IPS-15b (cell line): ENCODE measurements around the gene GRAP2.

Source experiments
- H3K27me3 ChIP-seq: one replicate; pipeline ENCODE4 v1.6.1; 2013; ENCODE audit warnings: low read length; ENCODE audit not compliant: control insufficient read depth, insufficient read depth
- H3K36me3 ChIP-seq: one replicate; pipeline ENCODE4 v1.6.1; 2013; ENCODE audit warnings: low read length; ENCODE audit not compliant: control insufficient read depth, insufficient read depth
- H3K4me1 ChIP-seq: one replicate; pipeline ENCODE4 v1.6.1; 2013; ENCODE audit warnings: mild to moderate bottlenecking, low read length; ENCODE audit not compliant: control insufficient read depth, insufficient read depth
- H3K4me3 ChIP-seq: one replicate; pipeline ENCODE4 v1.5.1; 2013; ENCODE audit warnings: low read depth, low read length
- H3K9ac ChIP-seq: one replicate; pipeline ENCODE4 v1.6.1; 2013; ENCODE audit warnings: low read depth, mild to moderate bottlenecking, low read length
- H3K9me3 ChIP-seq: one replicate; pipeline ENCODE4 v1.6.1; 2013; ENCODE audit warnings: mild to moderate bottlenecking, low read length; ENCODE audit not compliant: control insufficient read depth, insufficient read depth

Gene GRAP2

DNA sequence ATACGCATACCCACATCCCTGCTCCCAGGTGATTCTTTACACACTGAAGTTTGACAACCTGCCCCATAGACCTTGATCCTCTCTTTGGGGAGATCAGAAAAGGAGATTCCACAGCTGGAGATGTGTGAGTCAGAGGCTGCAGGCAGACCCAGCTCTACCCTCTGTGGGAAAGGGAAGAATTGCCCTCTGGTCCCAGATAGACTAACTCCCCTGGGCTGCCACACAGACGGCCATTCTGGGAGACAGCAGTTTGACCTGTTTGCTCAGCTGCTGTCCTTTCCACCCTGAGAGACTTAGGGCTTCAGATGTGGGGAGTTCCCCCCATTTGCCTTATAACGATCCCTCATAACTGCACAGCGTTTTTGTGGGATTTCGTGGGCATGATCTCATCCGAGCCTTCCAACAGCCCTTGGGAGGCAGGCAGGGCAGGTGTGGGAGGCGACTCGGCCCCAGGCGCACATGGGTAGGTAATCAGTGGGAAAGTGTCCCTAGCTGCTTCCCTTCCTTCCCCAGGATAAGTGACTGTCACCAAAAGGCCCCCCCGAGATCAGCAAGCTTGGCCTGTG lies 107.9 kb downstream of the GRAP2 start:
- Histone ChIP-seq H3K4me3 (no peak overlapping the region), H3K4me1 (peaks cover 23% of the 10 kb centered on the region), H3K36me3 (no peaks in the 10 kb centered on the region), H3K9ac (no peak overlapping the region), H3K27me3 (no peaks in the 10 kb centered on the region), H3K9me3 (no peaks in the 10 kb centered on the region)

DNA sequence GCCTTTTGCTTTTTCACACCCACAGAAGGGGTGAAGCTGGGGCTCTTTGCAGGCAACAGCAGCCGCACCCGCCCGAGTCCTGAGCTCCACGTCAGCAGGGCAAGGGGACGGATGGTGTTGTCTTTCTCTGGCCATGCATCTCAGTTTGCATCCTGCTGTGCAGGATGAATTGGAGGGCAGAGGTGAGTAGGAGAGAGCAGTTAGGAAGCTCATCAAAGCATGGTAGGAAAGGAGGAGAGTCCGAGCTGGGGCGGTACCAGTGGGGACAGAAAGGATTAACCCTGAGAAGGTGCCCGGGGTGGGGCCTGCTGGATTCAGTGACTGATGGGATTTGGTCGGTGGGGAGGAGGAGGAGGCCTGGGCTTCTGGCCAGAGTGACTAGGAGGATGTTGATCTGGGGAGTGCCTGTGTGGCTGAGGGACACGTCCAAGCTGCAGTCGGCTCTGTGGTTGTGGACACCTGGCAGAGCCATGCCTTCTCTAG lies 108.4 kb downstream of the GRAP2 start:
- Histone ChIP-seq H3K27me3 (no peaks in the 10 kb centered on the region), H3K9me3 (no peaks in the 10 kb centered on the region), H3K4me1 (peaks cover 23% of the 10 kb centered on the region), H3K36me3 (no peaks in the 10 kb centered on the region), H3K4me3 (peak overlapping the region; percentile 38), H3K9ac (no peak overlapping the region)

DNA sequence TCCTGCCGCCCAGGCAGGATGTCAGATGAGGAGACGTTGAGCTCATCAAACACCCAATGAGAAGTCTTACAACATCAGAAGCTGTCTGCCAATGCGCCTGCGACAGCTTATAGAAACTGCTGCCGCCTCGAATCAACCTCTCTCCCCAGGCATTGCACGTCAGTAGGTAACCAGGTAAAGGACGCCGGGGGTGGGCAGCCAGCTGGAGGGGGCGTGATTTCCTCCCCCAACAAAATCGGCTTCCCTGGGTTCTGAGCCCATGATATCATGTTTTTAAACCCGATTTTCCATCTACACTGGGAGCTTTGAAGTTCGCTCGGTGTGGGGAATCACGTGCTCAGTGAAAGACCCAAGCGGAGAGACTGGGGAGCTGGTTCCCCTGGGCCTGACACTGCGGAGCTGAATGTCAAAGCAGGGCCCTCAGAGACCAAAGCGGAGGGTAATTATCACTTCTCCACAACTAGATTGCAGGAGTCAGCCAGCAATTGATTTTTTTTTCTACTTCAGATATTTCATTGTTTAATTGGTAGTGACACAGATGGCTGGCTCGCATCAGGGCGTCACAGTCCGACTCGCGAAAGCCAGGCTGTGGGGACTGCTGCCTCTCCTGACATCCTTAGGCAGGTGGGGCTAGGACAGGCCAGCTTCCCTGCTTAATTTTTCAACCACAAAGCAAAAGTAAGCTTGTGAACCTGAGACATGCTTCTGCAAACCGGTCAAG lies 109.2 kb downstream of the GRAP2 start:
- no peak overlapping the region for H3K9ac ChIP-seq
- no peaks in the 10 kb centered on the region for H3K27me3 ChIP-seq
- no peaks in the 10 kb centered on the region for H3K36me3 ChIP-seq
- peak overlapping the region; percentile 38 for H3K4me3 ChIP-seq
- peaks cover 23% of the 10 kb centered on the region for H3K4me1 ChIP-seq
- no peaks in the 10 kb centered on the region for H3K9me3 ChIP-seq

DNA sequence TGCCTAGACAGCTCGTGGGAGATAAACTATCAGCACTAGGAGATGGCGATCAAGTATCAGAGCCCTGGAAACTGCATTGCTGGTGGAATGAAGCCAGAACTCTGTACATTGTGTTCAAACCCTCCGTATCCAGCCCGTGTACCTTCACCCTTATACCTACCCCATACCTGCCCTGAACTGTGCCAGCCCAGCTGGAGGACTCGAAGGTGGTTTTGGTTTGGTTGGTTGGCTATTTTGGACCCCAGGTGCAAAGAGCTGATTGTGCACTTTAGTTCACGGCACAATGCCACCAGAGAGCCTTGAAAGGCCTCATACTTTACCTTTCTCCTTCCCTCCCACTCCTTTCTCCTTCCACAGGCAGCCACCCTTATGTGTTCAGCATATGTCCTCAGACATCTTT lies 109.9 kb downstream of the GRAP2 start:
- Histone ChIP-seq H3K9me3 (no peaks in the 10 kb centered on the region), H3K9ac (no peak overlapping the region), H3K4me3 (no peak overlapping the region), H3K4me1 (peaks cover 23% of the 10 kb centered on the region), H3K27me3 (no peaks in the 10 kb centered on the region), H3K36me3 (no peaks in the 10 kb centered on the region)

DNA sequence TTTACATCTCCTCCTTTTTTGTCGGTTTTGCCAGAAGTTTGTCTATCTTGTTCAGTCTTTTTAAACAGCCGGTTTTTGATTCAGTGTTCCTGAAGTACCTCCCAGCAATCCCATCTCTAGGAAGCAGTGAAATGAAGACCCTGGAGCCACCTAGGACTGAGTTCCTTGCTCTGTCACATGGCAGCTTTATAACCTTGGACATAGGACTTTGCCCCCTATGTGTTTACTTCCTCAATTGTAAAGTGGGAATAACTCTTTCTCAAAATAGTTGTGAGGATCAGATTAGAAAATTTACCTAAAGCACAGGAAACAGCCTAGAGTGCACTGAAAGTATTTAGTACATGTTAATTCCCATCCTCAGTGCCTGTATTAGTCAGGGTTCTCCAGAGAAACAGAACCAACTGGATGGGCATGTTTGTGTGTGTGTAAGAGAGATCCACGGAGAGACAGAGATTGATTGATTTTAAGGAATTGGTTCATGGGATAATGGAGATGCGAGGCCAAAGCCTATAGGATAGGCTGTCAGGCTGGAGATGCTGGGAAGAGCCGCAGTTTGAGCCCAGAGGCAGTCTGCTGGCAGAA lies 113.9 kb downstream of the GRAP2 start:
- Histone ChIP-seq H3K27me3 (no peaks in the 10 kb centered on the region), H3K4me1 (peaks cover 8% of the 10 kb centered on the region), H3K9ac (no peak overlapping the region)

DNA sequence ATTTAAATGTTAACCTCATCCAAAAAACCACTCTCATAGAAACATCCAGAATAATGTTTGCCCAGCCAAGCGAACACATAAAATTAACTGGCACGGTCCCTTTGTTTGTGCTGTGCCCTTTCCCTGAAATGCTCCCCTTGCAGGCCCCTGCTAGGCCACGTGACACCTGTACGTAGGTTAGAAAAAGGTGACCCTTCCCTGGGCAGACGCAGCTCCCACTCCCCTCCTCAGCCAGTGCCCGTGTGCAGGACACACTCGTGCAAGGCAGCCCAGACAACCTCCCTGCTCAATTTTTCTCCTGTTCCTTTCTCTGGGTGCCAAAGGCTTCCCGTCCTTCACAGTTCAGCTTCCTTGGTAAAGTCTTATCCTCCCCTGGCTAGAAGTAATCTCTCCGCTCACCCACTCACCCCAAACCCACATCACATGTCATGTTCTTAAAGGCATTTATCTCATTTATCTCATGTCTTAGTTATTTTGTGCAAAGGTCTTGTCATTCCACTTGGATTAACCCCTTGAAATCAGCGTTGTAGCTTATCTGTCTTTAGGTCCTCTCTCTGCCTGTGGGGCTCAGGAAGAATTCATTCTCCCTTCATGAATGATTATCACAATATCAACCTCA lies 114.6 kb downstream of the GRAP2 start:
- peaks cover under 1% of the 10 kb centered on the region for H3K36me3 ChIP-seq
- H3K27me3 ChIP-seq: no peaks in the 10 kb centered on the region
- H3K4me1 ChIP-seq: peaks cover 1% of the 10 kb centered on the region
- H3K9ac ChIP-seq: peak overlapping the region; percentile 43
- H3K4me3 ChIP-seq: no peak overlapping the region
- H3K9me3 ChIP-seq: no peaks in the 10 kb centered on the region

More for the DNA sequence above, 113.9 kb downstream of the GRAP2 start:
- Histone ChIP-seq H3K36me3 (no peaks in the 10 kb centered on the region), H3K4me3 (no peak overlapping the region), H3K9me3 (no peaks in the 10 kb centered on the region)

DNA sequence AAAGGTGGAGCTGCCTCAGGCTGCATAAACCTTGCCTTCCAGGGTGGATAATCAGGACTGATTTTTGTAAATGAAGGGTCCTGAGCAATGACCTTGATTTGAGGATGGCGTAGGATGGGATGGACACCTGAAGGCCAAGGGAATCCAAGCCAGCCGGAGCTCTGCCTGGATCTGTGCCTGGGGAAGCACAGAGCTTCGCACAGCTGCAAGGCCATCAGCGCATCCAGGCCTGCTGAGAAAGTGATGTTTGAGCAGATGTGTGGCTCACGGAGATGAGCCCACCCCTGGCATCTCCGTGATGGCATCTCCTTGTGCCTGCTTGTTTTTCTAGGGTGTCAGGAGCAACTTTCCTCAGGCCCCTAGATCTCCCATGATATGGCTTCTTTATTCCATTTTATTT lies 117.2 kb downstream of the GRAP2 start:
- Histone ChIP-seq H3K9me3 (no peaks in the 10 kb centered on the region), H3K4me3 (no peak overlapping the region), H3K9ac (no peak overlapping the region), H3K4me1 (no peaks in the 10 kb centered on the region), H3K36me3 (peaks cover 11% of the 10 kb centered on the region), H3K27me3 (no peaks in the 10 kb centered on the region)

DNA sequence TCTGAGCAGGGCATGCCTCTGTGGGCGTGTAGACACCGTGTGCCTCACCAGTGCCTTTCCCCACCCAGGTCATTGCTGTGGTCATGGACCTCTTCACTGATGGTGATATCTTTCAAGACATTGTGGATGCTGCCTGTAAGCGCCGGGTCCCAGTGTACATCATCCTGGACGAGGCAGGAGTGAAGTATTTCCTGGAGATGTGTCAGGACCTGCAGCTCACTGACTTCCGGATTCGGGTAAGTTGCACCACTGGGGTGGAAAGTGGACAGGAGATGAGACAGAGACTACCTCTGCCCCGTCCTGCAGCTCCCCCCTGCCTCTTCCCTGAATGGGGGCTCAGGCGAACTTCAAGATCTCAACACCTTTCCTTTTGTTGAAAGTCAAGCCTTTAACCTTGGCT lies 118.2 kb downstream of the GRAP2 start:
- H3K4me3 ChIP-seq: no peak overlapping the region
- H3K36me3 ChIP-seq: peaks cover 13% of the 10 kb centered on the region
- no peaks in the 10 kb centered on the region for H3K9me3 ChIP-seq
- H3K27me3 ChIP-seq: no peaks in the 10 kb centered on the region
- H3K4me1 ChIP-seq: no peaks in the 10 kb centered on the region
- H3K9ac ChIP-seq: no peak overlapping the region

DNA sequence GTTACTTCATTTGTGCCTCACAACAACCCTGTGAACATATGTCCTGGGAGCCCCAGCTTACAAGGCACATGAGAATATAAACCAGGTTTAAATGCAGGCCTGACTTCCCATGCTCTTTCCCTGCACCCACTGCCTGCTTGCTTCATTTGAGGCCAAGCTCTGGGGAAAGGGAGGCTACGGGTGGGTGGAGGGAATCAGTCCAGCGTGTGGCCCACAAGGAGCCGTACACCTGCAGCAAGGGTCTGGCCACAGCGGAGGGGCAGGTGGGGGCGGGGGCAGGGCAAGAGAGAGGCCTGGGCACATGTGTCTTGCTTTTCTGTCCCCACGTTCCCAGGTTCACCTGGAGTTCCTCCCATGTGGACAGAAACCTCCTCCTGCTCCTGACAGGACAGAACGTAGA lies 120.1 kb downstream of the GRAP2 start:
- Histone ChIP-seq H3K27me3 (no peaks in the 10 kb centered on the region), H3K36me3 (peaks cover 13% of the 10 kb centered on the region), H3K9me3 (no peaks in the 10 kb centered on the region), H3K9ac (no peak overlapping the region), H3K4me3 (no peak overlapping the region), H3K4me1 (peaks cover 4% of the 10 kb centered on the region)

DNA sequence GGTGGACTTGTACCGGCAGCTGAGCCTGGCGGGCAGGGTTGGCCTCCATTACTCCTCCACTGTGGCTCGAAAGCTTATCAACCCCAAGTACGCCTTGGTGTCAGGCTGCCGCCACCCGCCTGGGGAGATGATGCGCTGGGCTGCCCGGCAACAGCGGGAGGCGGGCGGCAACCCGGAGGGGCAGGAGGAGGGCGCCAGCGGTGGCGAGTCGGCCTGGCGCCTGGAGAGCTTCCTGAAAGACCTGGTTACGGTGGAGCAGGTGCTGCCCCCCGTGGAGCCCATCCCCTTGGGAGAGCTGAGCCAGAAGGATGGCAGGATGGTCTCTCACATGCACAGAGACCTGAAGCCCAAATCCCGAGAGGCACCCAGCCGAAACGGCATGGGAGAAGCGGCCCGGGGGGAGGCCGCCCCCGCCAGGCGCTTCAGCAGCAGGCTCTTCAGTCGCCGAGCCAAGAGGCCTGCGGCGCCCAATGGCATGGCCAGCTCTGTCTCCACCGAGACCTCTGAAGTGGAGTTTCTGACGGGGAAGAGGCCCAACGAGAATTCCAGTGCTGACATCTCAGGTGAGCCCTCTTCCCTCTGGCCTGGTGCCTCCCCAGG lies 120.6 kb downstream of the GRAP2 start:
- peaks cover 13% of the 10 kb centered on the region for H3K36me3 ChIP-seq
- no peak overlapping the region for H3K4me3 ChIP-seq
- H3K4me1 ChIP-seq: peaks cover 4% of the 10 kb centered on the region
- H3K9me3 ChIP-seq: no peaks in the 10 kb centered on the region
- no peak overlapping the region for H3K9ac ChIP-seq
- no peaks in the 10 kb centered on the region for H3K27me3 ChIP-seq

DNA sequence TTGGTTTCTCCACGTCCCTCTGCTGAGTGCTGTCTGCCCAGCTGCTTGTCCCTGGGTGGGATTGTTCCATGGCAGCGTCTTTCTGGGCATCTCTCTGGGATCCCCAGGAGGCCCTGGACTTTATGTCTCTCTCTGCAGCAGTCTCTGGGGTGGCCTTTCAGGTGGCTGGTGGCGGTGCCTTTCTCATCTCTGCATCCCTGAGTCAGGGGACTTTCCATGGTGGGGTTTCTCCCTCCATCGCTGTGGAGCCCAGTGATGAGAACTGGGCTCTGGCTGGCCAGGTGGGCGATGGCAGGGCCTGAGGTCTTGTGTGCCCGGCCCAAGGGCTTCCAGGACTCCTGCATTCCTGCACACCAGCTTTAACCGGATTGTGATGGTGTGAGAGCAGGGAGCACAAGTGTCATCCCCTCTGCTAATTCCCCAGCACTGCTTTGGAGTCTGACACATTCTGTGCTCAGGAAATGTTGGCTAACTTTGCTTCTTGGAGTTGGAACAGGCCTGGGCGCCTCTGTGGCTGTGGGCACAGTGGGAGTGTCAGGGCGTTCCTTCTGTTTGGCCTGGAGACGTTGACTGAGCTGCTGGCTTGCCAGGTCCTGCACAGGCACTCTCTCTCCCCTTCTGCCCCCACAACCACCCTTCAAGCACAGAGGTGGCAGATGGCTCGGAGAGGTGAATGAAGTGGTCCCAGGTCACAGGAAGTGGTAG lies 121.8 kb downstream of the GRAP2 start:
- Histone ChIP-seq H3K4me1 (peaks cover 4% of the 10 kb centered on the region), H3K36me3 (peaks cover 14% of the 10 kb centered on the region), H3K9me3 (no peaks in the 10 kb centered on the region), H3K27me3 (no peaks in the 10 kb centered on the region), H3K4me3 (no peak overlapping the region), H3K9ac (no peak overlapping the region)
